Measurements from ENCODE around the gene GLRX3. TPM values are rescaled to one million over a fixed set of nuclear protein-coding genes. Genes with fewer than 3 reads are reported as not detected.
"Not testable (repeated sequence)": the region's sequence is repeated elsewhere in the genome, so short reads cannot be mapped to it uniquely, and the experiment has no call there.

GLRX3 gene
- total RNA-seq, 1 experiment from 2014 or later = 188 TPM

- ATAC-seq (no peak), DNase-seq (ENCODE audit: low read depth, low spot score) (no peak)
- no TSS peak for BruUV-seq (replicated peaks)
- in situ Hi-C loops (cut with HindIII; ENCODE audit: low pct_unique_long_range_greater_than_20kb, low sequenced_read_pairs) = no loop called here
- Histone ChIP-seq H3K36me3 (ENCODE audit: control insufficient read depth, insufficient read depth, low read length) (no peaks in the 10 kb centered on the region), H3K27me3 (ENCODE audit: control insufficient read depth, insufficient read depth, low read length) (no peaks in the 10 kb centered on the region), H3K9me3 (ENCODE audit: control insufficient read depth, insufficient read depth, low read depth, low read length) (no peaks in the 10 kb centered on the region), H3K4me1 (ENCODE audit: control insufficient read depth, insufficient read depth, low read length) (no peaks in the 10 kb centered on the region), H3K4me3 (ENCODE audit: low read depth in 2 of 2, low read length in 2 of 2) (no peak overlapping the region), H3K27ac (ENCODE audit: low read length) (no peak overlapping the region)
- intact Hi-C loops (cut with micrococcal nuclease; ENCODE audit: unreplicated experiment) = no loop called here
- POLR2A ChIA-PET = no interaction called here
- TF ChIP-seq POLR2AphosphoS5 (IDR thresholded peaks at IDR 0.05; ENCODE audit: low read depth, low read length) = no peak
- TF ChIP-seq TCF7L2 (IDR thresholded peaks at IDR 0.05; ENCODE audit: low read depth, low read length) = no peak
- CTCF ChIA-PET = no interaction called here
Measured at GRCh38 chr10:130099344-130099743, 36.8 kb upstream of the GLRX3 start.

DNA sequence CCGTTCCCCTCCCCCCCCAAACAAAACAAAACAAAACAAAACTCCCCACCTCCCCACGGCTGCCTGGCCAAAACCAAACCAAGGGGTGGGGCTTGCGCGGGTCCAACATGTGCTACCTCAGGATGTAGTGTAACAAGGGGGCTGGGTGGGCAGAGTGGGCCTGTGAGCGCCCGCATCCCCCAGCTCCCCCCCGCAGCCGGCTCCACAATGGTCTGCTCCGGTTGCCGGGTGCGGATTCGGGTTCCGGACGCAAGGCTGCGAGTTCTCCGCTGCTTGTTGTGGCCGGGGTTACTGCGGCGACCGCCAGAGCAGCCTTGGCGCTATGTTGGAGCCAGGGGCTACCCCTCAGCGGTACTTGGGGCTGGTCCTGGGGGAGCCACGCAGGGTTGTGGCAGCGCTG is 30.5 kb upstream of the GLRX3 start:
- TF ChIP-seq TCF7L2 (IDR thresholded peaks at IDR 0.05; ENCODE audit: low read depth, low read length) = no peak
- no peak for TF ChIP-seq POLR2AphosphoS5 (IDR thresholded peaks at IDR 0.05; ENCODE audit: low read depth, low read length)
- no peak for TF ChIP-seq SIN3A (IDR thresholded peaks at IDR 0.05; ENCODE audit: borderline replicate concordance, insufficient read depth, low read depth, low read length)
- no peak for TF ChIP-seq REST (IDR thresholded peaks at IDR 0.05; ENCODE audit: insufficient read depth in 1 of 2, low read depth in 2 of 2, low read length in 1 of 2)
- TF ChIP-seq CTCF (IDR thresholded peaks at IDR 0.05) = no peak
- H3K4me3 ChIP-seq (ENCODE audit: low read depth in 2 of 2, low read length in 2 of 2) = no peak overlapping the region
- no peak overlapping the region for H3K27ac ChIP-seq (ENCODE audit: low read length)
- no TSS peak for BruUV-seq (replicated peaks)
- no peaks in the 10 kb centered on the region for H3K36me3 ChIP-seq (ENCODE audit: control insufficient read depth, insufficient read depth, low read length)
- no peak for DNase-seq (ENCODE audit: low read depth, low spot score)
- no peaks in the 10 kb centered on the region for H3K9me3 ChIP-seq (ENCODE audit: control insufficient read depth, insufficient read depth, low read depth, low read length)
- CTCF ChIA-PET = interaction anchor here (0.7 kb wide), 1 partner anchor 71 kb away, joined by 3 read pairs; no protein-coding TSS in a partner anchor
- H3K27me3 ChIP-seq (ENCODE audit: control insufficient read depth, insufficient read depth, low read length) = no peaks in the 10 kb centered on the region
- intact Hi-C loops (cut with micrococcal nuclease; ENCODE audit: unreplicated experiment) = no loop called here
- POLR2A ChIA-PET = no interaction called here
- in situ Hi-C loops (cut with HindIII; ENCODE audit: low pct_unique_long_range_greater_than_20kb, low sequenced_read_pairs) = no loop called here
- peaks cover 6% of the 10 kb centered on the region for H3K4me1 ChIP-seq (ENCODE audit: control insufficient read depth, insufficient read depth, low read length)
- ATAC-seq = no peak

GRCh38 chr10:130108146-130108545 is 28.0 kb upstream of the GLRX3 start:
- H3K27ac ChIP-seq (ENCODE audit: low read length); POLR2A ChIA-PET; in situ Hi-C loops (cut with HindIII; ENCODE audit: low pct_unique_long_range_greater_than_20kb, low sequenced_read_pairs); H3K9me3 ChIP-seq (ENCODE audit: control insufficient read depth, insufficient read depth, low read depth, low read length); H3K27me3 ChIP-seq (ENCODE audit: control insufficient read depth, insufficient read depth, low read length); DNase-seq (ENCODE audit: low read depth, low spot score); CTCF ChIA-PET; intact Hi-C loops (cut with micrococcal nuclease; ENCODE audit: unreplicated experiment); BruUV-seq (replicated peaks); ATAC-seq; H3K36me3 ChIP-seq (ENCODE audit: control insufficient read depth, insufficient read depth, low read length); H3K4me3 ChIP-seq (ENCODE audit: low read depth in 2 of 2, low read length in 2 of 2); H3K4me1 ChIP-seq (ENCODE audit: control insufficient read depth, insufficient read depth, low read length): not testable (repeated sequence)

All from Panc1 (cell line).